Measurements from ENCODE around the gene AP4E1.

GRCh38 chr15:50979041-50979440, 70.6 kb downstream of the AP4E1 start:
- TF ChIP-seq POLR2A (IDR thresholded peaks at IDR 0.05) (no peak), CTCF (IDR thresholded peaks at IDR 0.05) (no peak)

Data from tibial nerve (tissue), 3 donors.